HL-60 (cell line): ENCODE measurements around the gene DOCK7.

ENCODE experiments used
- DNase-seq, 2 experiments: peaks; one replicate each; pipeline ENCODE4 v3.0.0-alpha.2; 2010 to 2020; ENCODE audit warnings: low read depth in 1 of 2, low spot score in 1 of 2
- H3K27ac ChIP-seq: fragments of 250-450 bp; sonication (Bioruptor Pico); replicated peaks from 2 replicates; pipeline ENCODE4 v1.5.1; 2020; ENCODE audit warnings: mild to moderate bottlenecking, moderate library complexity
- H3K27me3 ChIP-seq: fragments of 250-450 bp; sonication (Bioruptor Pico); 2 replicates; pipeline ENCODE4 v1.5.1; 2021; ENCODE audit warnings: mild to moderate bottlenecking, moderate library complexity; ENCODE audit not compliant: insufficient read depth, poor library complexity, severe bottlenecking
- H3K4me3 ChIP-seq: replicated peaks from 2 replicates; pipeline ENCODE4 v1.5.1; 2011; ENCODE audit warnings: mild to moderate bottlenecking, control low read depth, low read length; ENCODE audit not compliant: insufficient read depth
- GABPA ChIP-seq: IDR thresholded peaks from 2 replicates; pipeline ENCODE4 v1.6.1; 2012; ENCODE audit warnings: low read depth
- POLR2AphosphoS5 ChIP-seq: IDR thresholded peaks from 2 replicates; pipeline ENCODE4 v1.6.1; 2012; ENCODE audit warnings: low read depth
- SPI1 ChIP-seq: IDR thresholded peaks from 2 replicates; pipeline ENCODE4 v1.6.1; 2012; ENCODE audit warnings: low read depth, mild to moderate bottlenecking, borderline replicate concordance
- TF ChIP-seq, protein P1 (sequence below): IDR thresholded peaks from 2 replicates; pipeline ENCODE4 v1.6.1; 2012; ENCODE audit warnings: low read depth; ENCODE audit not compliant: insufficient replicate concordance
- TF ChIP-seq, protein P2 (sequence below): IDR thresholded peaks from one replicate; pipeline ENCODE4 v1.5.1; 2011; ENCODE audit warnings: low read length, control low read depth, inconsistent platforms; ENCODE audit not compliant: insufficient read depth

DOCK7 gene

DNA sequence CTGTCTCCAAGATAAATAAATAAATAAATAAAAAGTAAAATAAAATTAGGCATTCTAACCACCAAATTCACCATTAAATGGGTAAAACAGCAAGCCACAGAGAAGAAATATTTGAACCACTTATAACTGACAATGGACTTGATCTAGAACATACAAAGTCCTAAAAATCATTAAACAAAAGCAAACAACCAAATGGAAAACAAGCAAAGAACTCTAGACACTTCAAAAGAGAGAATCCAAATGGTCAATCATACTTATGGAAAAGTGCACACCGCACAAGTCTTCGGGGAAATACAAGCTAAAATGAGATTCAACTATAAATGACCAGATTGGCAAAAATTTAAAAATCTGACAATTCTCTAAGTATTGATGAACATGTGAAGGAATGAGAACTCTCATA, 164.3 kb downstream of the DOCK7 start:
- DNase-seq = no peak
- no peak for TF ChIP-seq POLR2AphosphoS5
- TF ChIP-seq GABPA = no peak
- TF ChIP-seq, protein P1, sequence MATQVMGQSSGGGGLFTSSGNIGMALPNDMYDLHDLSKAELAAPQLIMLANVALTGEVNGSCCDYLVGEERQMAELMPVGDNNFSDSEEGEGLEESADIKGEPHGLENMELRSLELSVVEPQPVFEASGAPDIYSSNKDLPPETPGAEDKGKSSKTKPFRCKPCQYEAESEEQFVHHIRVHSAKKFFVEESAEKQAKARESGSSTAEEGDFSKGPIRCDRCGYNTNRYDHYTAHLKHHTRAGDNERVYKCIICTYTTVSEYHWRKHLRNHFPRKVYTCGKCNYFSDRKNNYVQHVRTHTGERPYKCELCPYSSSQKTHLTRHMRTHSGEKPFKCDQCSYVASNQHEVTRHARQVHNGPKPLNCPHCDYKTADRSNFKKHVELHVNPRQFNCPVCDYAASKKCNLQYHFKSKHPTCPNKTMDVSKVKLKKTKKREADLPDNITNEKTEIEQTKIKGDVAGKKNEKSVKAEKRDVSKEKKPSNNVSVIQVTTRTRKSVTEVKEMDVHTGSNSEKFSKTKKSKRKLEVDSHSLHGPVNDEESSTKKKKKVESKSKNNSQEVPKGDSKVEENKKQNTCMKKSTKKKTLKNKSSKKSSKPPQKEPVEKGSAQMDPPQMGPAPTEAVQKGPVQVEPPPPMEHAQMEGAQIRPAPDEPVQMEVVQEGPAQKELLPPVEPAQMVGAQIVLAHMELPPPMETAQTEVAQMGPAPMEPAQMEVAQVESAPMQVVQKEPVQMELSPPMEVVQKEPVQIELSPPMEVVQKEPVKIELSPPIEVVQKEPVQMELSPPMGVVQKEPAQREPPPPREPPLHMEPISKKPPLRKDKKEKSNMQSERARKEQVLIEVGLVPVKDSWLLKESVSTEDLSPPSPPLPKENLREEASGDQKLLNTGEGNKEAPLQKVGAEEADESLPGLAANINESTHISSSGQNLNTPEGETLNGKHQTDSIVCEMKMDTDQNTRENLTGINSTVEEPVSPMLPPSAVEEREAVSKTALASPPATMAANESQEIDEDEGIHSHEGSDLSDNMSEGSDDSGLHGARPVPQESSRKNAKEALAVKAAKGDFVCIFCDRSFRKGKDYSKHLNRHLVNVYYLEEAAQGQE = no peak
- TF ChIP-seq, protein P2, sequence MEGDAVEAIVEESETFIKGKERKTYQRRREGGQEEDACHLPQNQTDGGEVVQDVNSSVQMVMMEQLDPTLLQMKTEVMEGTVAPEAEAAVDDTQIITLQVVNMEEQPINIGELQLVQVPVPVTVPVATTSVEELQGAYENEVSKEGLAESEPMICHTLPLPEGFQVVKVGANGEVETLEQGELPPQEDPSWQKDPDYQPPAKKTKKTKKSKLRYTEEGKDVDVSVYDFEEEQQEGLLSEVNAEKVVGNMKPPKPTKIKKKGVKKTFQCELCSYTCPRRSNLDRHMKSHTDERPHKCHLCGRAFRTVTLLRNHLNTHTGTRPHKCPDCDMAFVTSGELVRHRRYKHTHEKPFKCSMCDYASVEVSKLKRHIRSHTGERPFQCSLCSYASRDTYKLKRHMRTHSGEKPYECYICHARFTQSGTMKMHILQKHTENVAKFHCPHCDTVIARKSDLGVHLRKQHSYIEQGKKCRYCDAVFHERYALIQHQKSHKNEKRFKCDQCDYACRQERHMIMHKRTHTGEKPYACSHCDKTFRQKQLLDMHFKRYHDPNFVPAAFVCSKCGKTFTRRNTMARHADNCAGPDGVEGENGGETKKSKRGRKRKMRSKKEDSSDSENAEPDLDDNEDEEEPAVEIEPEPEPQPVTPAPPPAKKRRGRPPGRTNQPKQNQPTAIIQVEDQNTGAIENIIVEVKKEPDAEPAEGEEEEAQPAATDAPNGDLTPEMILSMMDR = no peak
- TF ChIP-seq SPI1 = no peak

DNA sequence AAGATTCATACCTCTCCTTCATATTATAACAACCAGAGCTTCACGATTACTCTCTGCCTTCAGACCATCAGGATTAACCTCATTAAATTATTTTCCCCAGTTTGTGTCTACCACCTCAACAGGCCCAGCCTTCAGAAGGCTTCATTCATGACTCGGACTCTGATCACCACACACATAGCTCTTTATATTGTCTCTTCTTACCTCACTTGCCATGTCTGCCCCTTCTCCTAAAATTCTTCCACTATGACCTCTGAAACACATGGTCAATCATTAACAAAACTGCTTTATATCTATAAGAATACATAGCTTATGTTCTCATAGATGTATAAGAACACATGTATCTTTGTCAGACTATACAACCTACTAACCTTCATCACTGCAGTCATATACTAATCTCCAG, 171.6 kb downstream of the DOCK7 start:
- TF ChIP-seq SPI1 (no peak), POLR2AphosphoS5 (no peak), GABPA (no peak)
- TF ChIP-seq, protein P2 = no peak
- TF ChIP-seq, protein P1 = no peak
- Histone ChIP-seq H3K27me3 (no peaks in the 10 kb centered on the region), H3K4me3 (no peak overlapping the region), H3K27ac (peak overlapping the region; percentile 25)
- DNase-seq = no peak

More for the DNA sequence above, 164.3 kb downstream of the DOCK7 start:
- Histone ChIP-seq H3K27me3 (no peaks in the 10 kb centered on the region), H3K4me3 (no peak overlapping the region), H3K27ac (no peak overlapping the region)

DNA sequence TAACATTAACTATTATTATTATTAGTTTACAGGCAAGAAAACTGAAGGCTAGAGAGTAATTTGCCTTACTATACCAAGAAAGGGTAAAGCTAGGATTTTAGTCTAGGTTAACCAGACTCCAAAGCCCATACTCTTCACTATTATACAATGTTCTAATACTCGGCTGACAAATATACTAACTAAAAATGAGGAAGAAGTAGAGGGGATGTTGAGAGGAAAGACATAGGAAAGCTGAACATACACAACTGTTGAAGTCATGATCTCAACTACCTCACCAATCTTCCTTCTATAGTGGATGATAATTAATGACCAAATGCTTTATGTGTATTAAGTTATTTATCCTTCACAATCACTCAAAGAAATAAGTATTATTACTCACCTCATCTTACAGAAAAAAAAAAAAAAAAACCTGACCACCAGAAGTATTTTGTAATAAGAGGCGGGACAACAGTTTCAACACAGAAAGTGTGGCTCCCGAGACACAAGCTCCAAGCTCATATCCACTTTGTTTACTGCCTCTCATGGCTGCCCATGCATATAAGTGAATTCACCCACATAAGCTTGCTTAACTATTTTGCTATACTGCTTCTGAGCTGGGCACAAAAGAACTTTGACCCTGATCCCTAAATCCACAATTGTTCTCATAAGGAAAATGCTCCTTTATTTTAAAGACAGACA, 173.3 kb downstream of the DOCK7 start:
- DNase-seq = peak; percentile 69 to 75
- no peaks in the 10 kb centered on the region for H3K27me3 ChIP-seq
- peak overlapping the region; percentile 40 for H3K27ac ChIP-seq
- H3K4me3 ChIP-seq = no peak overlapping the region
- TF ChIP-seq GABPA (no peak), POLR2AphosphoS5 (no peak), SPI1 (no peak)
- TF ChIP-seq, protein P1 = no peak
- TF ChIP-seq, protein P2 = no peak
